Neural crest cell (in vitro differentiated cells): Measurements from ENCODE around the gene PPL. TPM values are rescaled to one million over a fixed set of nuclear protein-coding genes. Genes with fewer than 3 reads are reported as not detected.

Experiments used
- DNase-seq: peaks from one replicate; pipeline ENCODE4 v3.0.0; 2021; ENCODE audit warnings: low read depth, mixed read lengths, low spot score
- H3K27ac Mint-ChIP-seq: one replicate; pipeline ENCODE4 v1.8.0; 2021; ENCODE audit warnings: mild to moderate bottlenecking, mixed read lengths; ENCODE audit not compliant: unreplicated experiment
- H3K27me3 Mint-ChIP-seq: 2 replicates; pipeline ENCODE4 v1.8.0; 2021; ENCODE audit warnings: low read depth, mild to moderate bottlenecking, mixed read lengths
- H3K36me3 Mint-ChIP-seq: 2 replicates; pipeline ENCODE4 v1.8.0; 2021; ENCODE audit warnings: low read depth, mild to moderate bottlenecking, mixed read lengths
- H3K4me1 Mint-ChIP-seq: 2 replicates; pipeline ENCODE4 v1.8.0; 2021; ENCODE audit warnings: mixed read lengths
- H3K4me3 Mint-ChIP-seq: one replicate; pipeline ENCODE4 v1.8.0; 2021; ENCODE audit warnings: mild to moderate bottlenecking, mixed read lengths
- H3K9me3 Mint-ChIP-seq: 2 replicates; pipeline ENCODE4 v1.8.0; 2021; ENCODE audit warnings: mixed read lengths
- CTCF ChIP-seq: fragments of 200-600 bp; sonication (generic); conservative IDR thresholded peaks from 2 replicates; pipeline ENCODE4 v1.5.0; 2021; ENCODE audit warnings: antibody characterized with exemption, mild to moderate bottlenecking
- total RNA-seq: library from RNA; stranded (reverse); gene quantifications from 2 replicates; pipeline ENCODE4 v1.2.1, GENCODE V29; 2021

PPL gene
- total RNA-seq, 1 donor from 2014 or later, result 0.26 TPM

DNA sequence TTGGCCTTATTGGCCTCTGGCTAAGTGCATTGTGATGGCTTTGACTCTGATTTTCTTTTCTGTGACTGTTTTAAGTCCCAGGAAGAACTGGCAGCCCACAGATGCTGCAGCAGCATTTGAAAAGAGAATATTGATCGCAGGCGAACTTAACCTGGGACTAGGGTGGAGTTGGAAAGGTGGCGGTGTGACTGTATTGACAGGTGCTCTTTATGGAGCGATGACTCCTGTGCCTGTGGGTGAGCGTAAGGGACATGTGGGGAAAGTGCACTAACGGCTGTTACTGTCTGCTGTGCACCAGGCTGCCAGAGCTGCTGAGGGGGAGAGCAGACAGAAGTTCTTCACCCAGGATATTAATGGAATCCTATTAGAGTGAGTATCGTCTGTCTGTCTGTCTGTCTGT lies 68.4 kb downstream of the PPL start:
- no peak overlapping the region for H3K4me3 Mint-ChIP-seq
- no peak for TF ChIP-seq CTCF
- H3K27me3 Mint-ChIP-seq, result no peaks in the 10 kb centered on the region
- no peak for DNase-seq
- no peaks in the 10 kb centered on the region for H3K9me3 Mint-ChIP-seq
- H3K36me3 Mint-ChIP-seq, result peaks cover 13% of the 10 kb centered on the region
- no peaks in the 10 kb centered on the region for H3K4me1 Mint-ChIP-seq
- no peak overlapping the region for H3K27ac Mint-ChIP-seq

- no peak for DNase-seq
- Mint-ChIP-seq H3K4me3 (no peak overlapping the region), H3K27ac (no peak overlapping the region), H3K36me3 (peaks cover 10% of the 10 kb centered on the region), H3K27me3 (no peaks in the 10 kb centered on the region), H3K4me1 (no peaks in the 10 kb centered on the region), H3K9me3 (no peaks in the 10 kb centered on the region)
- TF ChIP-seq CTCF, result no peak
These were observed 68.9 kb downstream of the PPL start for GRCh38 chr16:4868026-4868425.

DNA sequence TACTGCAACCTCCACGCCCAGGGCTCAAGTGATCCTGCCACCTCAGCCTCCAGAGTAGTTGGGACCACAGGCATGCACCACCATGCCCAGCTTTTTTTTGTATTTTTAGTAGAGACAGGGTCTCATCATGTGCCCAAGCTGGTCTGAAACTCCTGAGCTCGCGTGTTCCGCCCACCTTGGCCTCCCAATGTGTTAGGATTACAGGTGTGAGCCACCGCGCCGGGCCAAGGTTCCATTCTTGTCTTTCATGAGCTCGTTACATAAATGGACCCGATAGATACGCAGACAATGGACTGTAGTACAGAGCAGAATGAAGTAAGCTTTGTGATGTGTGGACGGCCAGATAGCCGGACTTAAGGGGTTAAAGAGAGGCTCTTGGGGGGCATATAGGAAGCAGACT lies 70.4 kb downstream of the PPL start:
- Mint-ChIP-seq H3K4me1 (no peaks in the 10 kb centered on the region), H3K4me3 (no peak overlapping the region), H3K27me3 (no peaks in the 10 kb centered on the region), H3K27ac (no peak overlapping the region), H3K9me3 (no peaks in the 10 kb centered on the region), H3K36me3 (peaks cover 8% of the 10 kb centered on the region)
- DNase-seq, result no peak
- no peak for TF ChIP-seq CTCF

DNA sequence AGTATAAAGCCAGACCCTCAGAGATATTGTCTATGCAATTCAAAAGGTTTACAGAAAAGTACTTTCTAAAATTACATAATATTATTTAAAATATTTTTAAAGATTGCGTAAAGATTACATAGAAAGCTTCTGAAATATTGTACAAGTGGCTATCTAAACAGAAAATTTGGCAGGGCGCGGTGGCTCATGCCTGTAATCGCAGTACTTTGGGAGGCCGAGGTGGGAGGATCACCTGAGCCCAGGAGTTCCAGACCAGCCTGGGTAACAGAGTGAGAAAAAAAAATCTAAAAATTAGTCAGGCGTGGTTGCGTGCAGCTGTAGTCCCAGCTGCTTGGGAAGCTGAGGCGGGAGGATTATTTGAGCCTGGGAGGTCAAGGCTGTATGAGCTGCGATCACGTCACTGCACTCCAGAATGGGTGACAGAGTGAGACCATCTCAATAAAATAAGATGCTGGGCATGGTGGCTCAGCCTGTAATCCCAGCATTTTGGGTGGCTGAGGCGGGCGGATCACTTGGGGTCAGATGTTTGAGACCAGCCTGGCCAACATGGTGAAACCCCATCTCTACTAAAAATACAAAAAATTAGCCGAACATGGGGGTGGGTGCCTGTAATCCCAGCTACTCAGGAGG lies 71.6 kb downstream of the PPL start:
- no peaks in the 10 kb centered on the region for H3K4me1 Mint-ChIP-seq
- DNase-seq, result no peak
- H3K27ac Mint-ChIP-seq, result no peak overlapping the region
- no peaks in the 10 kb centered on the region for H3K9me3 Mint-ChIP-seq
- no peaks in the 10 kb centered on the region for H3K27me3 Mint-ChIP-seq
- no peak overlapping the region for H3K4me3 Mint-ChIP-seq
- peaks cover 8% of the 10 kb centered on the region for H3K36me3 Mint-ChIP-seq
- TF ChIP-seq CTCF, result no peak

DNA sequence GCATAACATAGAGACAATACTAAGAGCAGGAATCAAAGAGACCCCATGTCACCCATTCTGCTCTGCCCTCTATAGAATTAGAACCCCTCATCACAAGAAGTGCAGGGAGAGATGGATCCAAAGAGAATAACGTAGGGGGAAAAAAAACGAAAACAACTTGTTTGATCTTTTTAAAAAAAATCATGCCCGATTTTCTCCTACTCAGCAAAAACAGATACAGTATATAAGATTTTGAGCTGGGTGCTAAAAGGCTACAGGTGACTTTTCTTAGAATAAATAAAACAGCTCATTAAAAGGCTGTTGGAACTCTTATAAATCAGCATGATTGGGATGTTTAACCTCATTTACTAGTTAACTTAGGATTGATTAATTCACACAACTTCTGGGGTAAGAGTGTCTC lies 72.2 kb downstream of the PPL start:
- Mint-ChIP-seq H3K36me3 (peaks cover 10% of the 10 kb centered on the region), H3K27me3 (no peaks in the 10 kb centered on the region), H3K4me3 (no peak overlapping the region), H3K27ac (no peak overlapping the region), H3K4me1 (no peaks in the 10 kb centered on the region), H3K9me3 (no peaks in the 10 kb centered on the region)
- no peak for DNase-seq
- no peak for TF ChIP-seq CTCF
